Caco-2 (cell line): Measurements from ENCODE around the gene UBE2H. TPM values are rescaled to one million over a fixed set of nuclear protein-coding genes. Genes with fewer than 3 reads are reported as not detected.

Source experiments
- BruUV-seq: library from RNA; stranded (reverse); fragments of 400-500 nt; replicated peaks from 2 replicates; lab custom pipeline; 2021; lab: Mats Ljungman, UMichigan
- CTCF ChIA-PET: fragments of 300-600 bp; sonication (Branson Sonifier 250); formaldehyde crosslinking; loops from one replicate; lab custom pipeline; 2022; ENCODE audit warnings: antibody characterized with exemption; lab: Charles Lee
- POLR2A ChIA-PET: fragments of 300-600 bp; sonication (Branson Sonifier 250); formaldehyde crosslinking; loops from one replicate; lab custom pipeline; 2022; ENCODE audit warnings: antibody characterized with exemption; lab: Charles Lee
- DNase-seq, 2 experiments: peaks; one replicate each; pipeline versions ENCODE4 v3.0.0 to v3.0.0-alpha.2; 2020 to 2022
- H3K27me3 ChIP-seq: replicated peaks from 2 replicates; pipeline ENCODE4 v1.6.0; 2011; ENCODE audit warnings: low read length; ENCODE audit not compliant: control insufficient read depth, insufficient read depth
- H3K36me3 ChIP-seq: 2 replicates; pipeline ENCODE4 v1.5.1; 2011; ENCODE audit warnings: low read length; ENCODE audit not compliant: control insufficient read depth, insufficient read depth
- H3K4me1 ChIP-seq: fragments of 250-450 bp; sonication (Bioruptor Pico); 2 replicates; pipeline ENCODE4 v1.5.1; 2020; ENCODE audit warnings: mild to moderate bottlenecking
- H3K4me3 ChIP-seq: 2 replicates; pipeline ENCODE4 v1.5.1; 2011; ENCODE audit warnings: low read depth, mild to moderate bottlenecking, control low read depth, low read length
- H3K9me3 ChIP-seq: fragments of 250-450 bp; sonication (Bioruptor Pico); 2 replicates; pipeline ENCODE4 v1.5.1; 2020; ENCODE audit warnings: mild to moderate bottlenecking, moderate library complexity
- H3K27ac Mint-ChIP-seq: one replicate; pipeline ENCODE4 v1.8.0; 2022; ENCODE audit warnings: mixed read lengths; ENCODE audit not compliant: unreplicated experiment
- H3K27me3 Mint-ChIP-seq: one replicate; pipeline ENCODE4 v1.8.0; 2022; ENCODE audit warnings: mixed read lengths; ENCODE audit not compliant: insufficient read depth, unreplicated experiment
- H3K36me3 Mint-ChIP-seq: one replicate; pipeline ENCODE4 v1.8.0; 2022; ENCODE audit warnings: mild to moderate bottlenecking, mixed read lengths; ENCODE audit not compliant: insufficient read depth, unreplicated experiment
- H3K4me1 Mint-ChIP-seq: one replicate; pipeline ENCODE4 v1.8.0; 2022; ENCODE audit warnings: low read depth, mixed read lengths; ENCODE audit not compliant: unreplicated experiment
- H3K4me3 Mint-ChIP-seq: one replicate; pipeline ENCODE4 v1.8.0; 2022; ENCODE audit warnings: mild to moderate bottlenecking, moderate library complexity, mixed read lengths; ENCODE audit not compliant: unreplicated experiment
- H3K9me3 Mint-ChIP-seq: one replicate; pipeline ENCODE4 v1.8.0; 2022; ENCODE audit warnings: mixed read lengths; ENCODE audit not compliant: unreplicated experiment
- CTCF ChIP-seq, 2 experiments: fragments of 200-600 bp in 1 of 2; IDR thresholded peaks; 1 replicate in 1 of 2; 2 replicates in 1 of 2; pipeline versions ENCODE4 v1.5.1 to v1.8.0; 2011 to 2022; ENCODE audit warnings: antibody characterized with exemption in 1 of 2, control low read depth in 1 of 2, inconsistent platforms in 1 of 2, low read depth in 1 of 2, low read length in 1 of 2, mild to moderate bottlenecking in 1 of 2, moderate library complexity in 1 of 2; ENCODE audit not compliant: insufficient read depth in 1 of 2, severe bottlenecking in 1 of 2, unreplicated experiment in 1 of 2
- intact Hi-C: fragments of 100-400 bp; cut with micrococcal nuclease; formaldehyde crosslinking; loops from one replicate; pipeline ENCODE4 v1.10.0; 2022; ENCODE audit not compliant: unreplicated experiment
- total RNA-seq: library from RNA; stranded (reverse); gene quantifications from 2 replicates; pipeline ENCODE4 v1.2.3, GENCODE V29; 2022

The UBE2H gene
- total RNA-seq, 1 experiment from 2014 or later: 35.7 TPM

GRCh38 chr7:129843365-129843898 lies 109.3 kb downstream of the UBE2H start:
- no peak for TF ChIP-seq CTCF (IDR thresholded peaks at IDR 0.05; ENCODE audit: insufficient read depth in 1 of 2, low read depth in 1 of 2, low read length in 1 of 2, severe bottlenecking in 1 of 2, unreplicated experiment in 1 of 2)
- Histone ChIP-seq H3K4me1 (peaks cover 9% of the 10 kb centered on the region), H3K9me3 (no peaks in the 10 kb centered on the region), H3K4me3 (no peak overlapping the region), H3K27me3 (no peaks in the 10 kb centered on the region), H3K36me3 (no peaks in the 10 kb centered on the region)
- Mint-ChIP-seq H3K27me3 (no peaks in the 10 kb centered on the region), H3K36me3 (peaks cover 11% of the 10 kb centered on the region), H3K4me1 (no peaks in the 10 kb centered on the region), H3K4me3 (no peak overlapping the region), H3K27ac (no peak overlapping the region), H3K9me3 (no peaks in the 10 kb centered on the region)
- CTCF ChIA-PET: no interaction called here
- POLR2A ChIA-PET: no interaction called here
- intact Hi-C loops: no loop called here
- DNase-seq: no peak
- BruUV-seq: no TSS peak

- no peak overlapping the region for H3K4me3 ChIP-seq
- no peak for DNase-seq
- no TSS peak for BruUV-seq
- H3K36me3 ChIP-seq: no peaks in the 10 kb centered on the region
- H3K4me1 ChIP-seq: peaks cover 9% of the 10 kb centered on the region
- Mint-ChIP-seq H3K27me3 (no peaks in the 10 kb centered on the region), H3K4me3 (no peak overlapping the region), H3K36me3 (peaks cover 17% of the 10 kb centered on the region), H3K27ac (no peak overlapping the region), H3K4me1 (no peaks in the 10 kb centered on the region), H3K9me3 (no peaks in the 10 kb centered on the region)
- no peak for TF ChIP-seq CTCF (IDR thresholded peaks at IDR 0.05; ENCODE audit: insufficient read depth in 1 of 2, low read depth in 1 of 2, low read length in 1 of 2, severe bottlenecking in 1 of 2, unreplicated experiment in 1 of 2)
- intact Hi-C loops: no loop called here
- POLR2A ChIA-PET: no interaction called here
- H3K9me3 ChIP-seq: no peaks in the 10 kb centered on the region
- CTCF ChIA-PET: interaction anchor here (0.5 kb wide), 1 partner anchor 62 kb away, joined by 3 read pairs; no protein-coding TSS in a partner anchor
- no peaks in the 10 kb centered on the region for H3K27me3 ChIP-seq
Measured at GRCh38 chr7:129841465-129841864, 111.3 kb downstream of the UBE2H start.

GRCh38 chr7:129840757-129841156 lies 112.0 kb downstream of the UBE2H start:
- no peak for TF ChIP-seq CTCF (IDR thresholded peaks at IDR 0.05; ENCODE audit: insufficient read depth in 1 of 2, low read depth in 1 of 2, low read length in 1 of 2, severe bottlenecking in 1 of 2, unreplicated experiment in 1 of 2)
- Mint-ChIP-seq H3K4me3 (no peak overlapping the region), H3K4me1 (no peaks in the 10 kb centered on the region), H3K27me3 (no peaks in the 10 kb centered on the region), H3K27ac (no peak overlapping the region), H3K36me3 (peaks cover 17% of the 10 kb centered on the region), H3K9me3 (no peaks in the 10 kb centered on the region)
- no TSS peak for BruUV-seq
- no peaks in the 10 kb centered on the region for H3K9me3 ChIP-seq
- H3K4me3 ChIP-seq: no peak overlapping the region
- peaks cover 7% of the 10 kb centered on the region for H3K4me1 ChIP-seq
- ChIA-PET CTCF (no interaction called here), POLR2A (no interaction called here)
- DNase-seq: no peak
- no peaks in the 10 kb centered on the region for H3K27me3 ChIP-seq
- H3K36me3 ChIP-seq: no peaks in the 10 kb centered on the region
- intact Hi-C loops: no loop called here
